Endothelial cell of umbilical vein (primary cell): ENCODE results near the gene TMEM164. TPM values are rescaled to one million over a fixed set of nuclear protein-coding genes. Genes with fewer than 3 reads are reported as not detected.

Experiments used
- BruUV-seq: library from RNA; stranded (reverse); fragments of 400-500 nt; replicated peaks from 2 replicates; lab custom pipeline; 2021; lab: Mats Ljungman, UMichigan
- CTCF ChIA-PET: fragments of 300-600, 350-600 bp; sonication (Branson Sonifier 250); formaldehyde crosslinking; loops from one replicate; lab custom pipeline; 2021; ENCODE audit warnings: antibody characterized with exemption, inconsistent platforms; lab: Charles Lee
- POLR2A ChIA-PET: fragments of 300-600, 350-600 bp; sonication (Branson Sonifier 250); formaldehyde crosslinking; loops from one replicate; lab custom pipeline; 2021; ENCODE audit warnings: antibody characterized with exemption, inconsistent platforms; lab: Charles Lee
- DNase-seq: peaks from one replicate; pipeline ENCODE4 v3.0.0-alpha.2; 2011; ENCODE audit warnings: low read depth, low spot score
- FAIRE-seq: peaks from 2 replicates; lab custom pipeline; 2011; peaks lifted over from hg19 to GRCh38; lab: Jason Lieb, UNC
- H2AFZ ChIP-seq: 2 replicates; pipeline ENCODE4 v1.6.0; 2012; ENCODE audit warnings: low read depth, low read length, control low read depth, inconsistent platforms
- H3K27ac ChIP-seq: 2 replicates; pipeline ENCODE4 v1.5.1; 2011; ENCODE audit warnings: low read depth, mild to moderate bottlenecking, control low read depth, low read length, moderate library complexity; ENCODE audit not compliant: insufficient read depth
- H3K27me3 ChIP-seq, 2 experiments: 2 replicates each; pipeline versions ENCODE4 v1.6.0 to v1.6.1; 2011; ENCODE audit warnings: low read length in 2 of 2, mixed read lengths in 1 of 2; ENCODE audit not compliant: control insufficient read depth in 2 of 2, insufficient read depth in 2 of 2
- H3K36me3 ChIP-seq, 2 experiments: 2 replicates in 1 of 2; 3 replicates in 1 of 2; pipeline ENCODE4 v1.5.1; 2011; ENCODE audit warnings: low read length in 2 of 2, mild to moderate bottlenecking in 1 of 2, moderate library complexity in 1 of 2; ENCODE audit not compliant: control insufficient read depth in 2 of 2, insufficient read depth in 2 of 2; ENCODE audit errors: extremely low read depth in 1 of 2
- H3K4me1 ChIP-seq: 3 replicates; pipeline ENCODE4 v1.5.1; 2011; ENCODE audit warnings: mild to moderate bottlenecking, low read length; ENCODE audit not compliant: control insufficient read depth, insufficient read depth; ENCODE audit errors: extremely low read depth
- H3K4me2 ChIP-seq: 2 replicates; pipeline ENCODE4 v1.6.1; 2011; ENCODE audit warnings: low read length, control low read depth, mixed read lengths; ENCODE audit not compliant: insufficient read depth
- H3K4me3 ChIP-seq, 3 experiments: fragments of 200-600 bp in 1 of 3; sonication (generic), shearing (Covaris generic) in 1 of 3; replicated peaks in 1 of 3; 2 replicates each; pipeline ENCODE4 v1.5.1; 2011 to 2016; ENCODE audit warnings: control low read depth in 3 of 3, low read length in 3 of 3, mild to moderate bottlenecking in 2 of 3, inconsistent platforms in 1 of 3, low read depth in 1 of 3, moderate library complexity in 1 of 3; ENCODE audit not compliant: insufficient read depth in 1 of 3
- H3K79me2 ChIP-seq: 2 replicates; pipeline ENCODE4 v1.6.0; 2012; ENCODE audit warnings: low read length, inconsistent platforms; ENCODE audit not compliant: control insufficient read depth, insufficient read depth
- H3K9ac ChIP-seq: replicated peaks from 2 replicates; pipeline ENCODE3; 2011; ENCODE audit warnings: low read length, control low read depth; ENCODE audit not compliant: insufficient read depth; ENCODE audit errors: extremely low read depth
- H3K9me1 ChIP-seq: replicated peaks from 3 replicates; pipeline ENCODE4 v1.6.0; 2011; ENCODE audit warnings: mild to moderate bottlenecking, low read length; ENCODE audit not compliant: control insufficient read depth, insufficient read depth; ENCODE audit errors: extremely low read depth
- H3K9me3 ChIP-seq: replicated peaks from 2 replicates; pipeline ENCODE4 v1.5.1; 2012; ENCODE audit warnings: low read length, inconsistent platforms; ENCODE audit not compliant: control insufficient read depth, insufficient read depth
- H4K20me1 ChIP-seq: replicated peaks from 2 replicates; pipeline ENCODE3; 2011; ENCODE audit warnings: mild to moderate bottlenecking, low read length; ENCODE audit not compliant: control insufficient read depth, insufficient read depth; ENCODE audit errors: extremely low read depth
- CTCF ChIP-seq, 2 donors: IDR thresholded peaks; 1 replicate in 1 of 2; 2 replicates in 1 of 2; pipeline ENCODE4 v1.5.1; 2011; ENCODE audit warnings: low read length in 2 of 2, mild to moderate bottlenecking in 2 of 2, moderate library complexity in 2 of 2, control low read depth in 1 of 2, inconsistent platforms in 1 of 2, low read depth in 1 of 2; ENCODE audit not compliant: insufficient read depth in 1 of 2; ENCODE audit errors: extremely low read depth in 1 of 2
- EZH2 ChIP-seq: IDR thresholded peaks from 2 replicates; pipeline ENCODE4 v1.6.1; 2012; ENCODE audit warnings: borderline replicate concordance, low read depth, mild to moderate bottlenecking, moderate library complexity, low read length, inconsistent platforms; ENCODE audit not compliant: severe bottlenecking
- FOS ChIP-seq: IDR thresholded peaks from 2 replicates; pipeline ENCODE4 v1.6.1; 2011; ENCODE audit warnings: mild to moderate bottlenecking, low read length, moderate library complexity, borderline replicate concordance; ENCODE audit not compliant: insufficient read depth
- GATA2 ChIP-seq: IDR thresholded peaks from 2 replicates; pipeline ENCODE4 v1.7.0; 2011; ENCODE audit warnings: low read depth, mild to moderate bottlenecking, moderate library complexity, mixed read lengths, low read length; ENCODE audit not compliant: insufficient read length, insufficient read depth
- JUN ChIP-seq: IDR thresholded peaks from 2 replicates; pipeline ENCODE4 v1.6.1; 2011; ENCODE audit warnings: borderline replicate concordance, low read depth; ENCODE audit not compliant: insufficient read length, insufficient read depth
- MAX ChIP-seq: IDR thresholded peaks from 2 replicates; pipeline ENCODE4 v1.6.1; 2011; ENCODE audit not compliant: insufficient read depth, insufficient read length
- MYC ChIP-seq: IDR thresholded peaks from one replicate; pipeline ENCODE4 v1.6.1; 2011; ENCODE audit warnings: mild to moderate bottlenecking, low read depth, low read length
- POLR2A ChIP-seq: IDR thresholded peaks from 2 replicates; pipeline ENCODE4 v1.6.1; 2012; ENCODE audit warnings: low read depth, mild to moderate bottlenecking, control low read depth, low read length
- POLR2AphosphoS5 ChIP-seq: IDR thresholded peaks from 2 replicates; pipeline ENCODE4 v1.6.1; 2012; ENCODE audit warnings: low read depth, mild to moderate bottlenecking, control low read depth, low read length, moderate library complexity; ENCODE audit not compliant: insufficient read depth
- dilution Hi-C: fragments of 300-500 bp; cut with MboI; formaldehyde crosslinking; loops from one replicate; pipeline ENCODE4 v1.15.0; 2019; ENCODE audit warnings: low sequenced_read_pairs; ENCODE audit not compliant: extremely low pct_ligation_motif_present
- intact Hi-C: fragments of 100-400 bp; cut with micrococcal nuclease; formaldehyde crosslinking; loops from one replicate; pipeline ENCODE4 v1.10.0; 2022
- polyA plus RNA-seq, 4 experiments: library from polyadenylated mRNA; depleted of rRNA in 3 of 4; stranded (reverse) in 3 of 4; unstranded in 1 of 4; fragments of >200 nt; gene quantifications; 2 replicates each; pipeline versions ENCODE4 v1.2.1 to v1.2.3, GENCODE V29; 2011 to 2012; ENCODE audit warnings: missing spikeins in 1 of 4
- total RNA-seq: library from RNA; stranded (reverse); gene quantifications from 2 replicates; pipeline ENCODE4 v1.2.3, GENCODE V29; 2021

Gene TMEM164
- total and polyA plus RNA-seq, 2 donors (not counting 3 experiments of a cell fraction or from before 2014, with no cell fraction given), result 12.8 to 22.2 TPM

- no TSS peak for BruUV-seq
- Histone ChIP-seq H3K4me3 (no peak overlapping the region), H3K4me1 (peaks cover 6% of the 10 kb centered on the region), H3K27me3 (no peaks in the 10 kb centered on the region), H3K36me3 (no peaks in the 10 kb centered on the region), H3K9me3 (no peaks in the 10 kb centered on the region), H3K4me2 (no peak overlapping the region), H3K9ac (no peak overlapping the region), H4K20me1 (no peaks in the 10 kb centered on the region), H3K27ac (no peak overlapping the region), H3K79me2 (peaks cover 2% of the 10 kb centered on the region), H3K9me1 (no peaks in the 10 kb centered on the region), H2AFZ (no peak overlapping the region)
- CTCF ChIA-PET, result interaction anchor here (1.3 to 3.5 kb wide), 3 partner anchors 16 to 142 kb away, joined by 3 to 17 read pairs (median 6); no protein-coding TSS in a partner anchor
- no peak for DNase-seq
- TF ChIP-seq JUN (no peak), FOS (no peak), GATA2 (no peak), POLR2AphosphoS5 (no peak), CTCF (IDR thresholded peaks at IDR 0.05; ENCODE audit: extremely low read depth in 1 of 2, insufficient read depth in 1 of 2, low read depth in 1 of 2, low read length in 2 of 2) (no peak), MAX (no peak), EZH2 (no peak), POLR2A (no peak), MYC (no peak)
- POLR2A ChIA-PET, result no interaction called here
- dilution Hi-C loops (no loop called here), intact Hi-C loops (loop anchor here (5.0 kb wide), 1 partner anchor 142 kb away; no protein-coding TSS in a partner anchor)
- FAIRE-seq, result no peak
Measured at GRCh38 chrX:110004731-110005369, 1.9 kb downstream of the TMEM164 start.
